COLO829 (cell line): ENCODE results near the gene C12orf75.
"Not testable (repeated sequence)": the region's sequence is repeated elsewhere in the genome, so short reads cannot be mapped to it uniquely, and the experiment has no call there.

Source experiments
- DNase-seq: peaks from one replicate; pipeline ENCODE4 v3.0.0; 2012; ENCODE audit warnings: low spot score

C12orf75 gene

DNA sequence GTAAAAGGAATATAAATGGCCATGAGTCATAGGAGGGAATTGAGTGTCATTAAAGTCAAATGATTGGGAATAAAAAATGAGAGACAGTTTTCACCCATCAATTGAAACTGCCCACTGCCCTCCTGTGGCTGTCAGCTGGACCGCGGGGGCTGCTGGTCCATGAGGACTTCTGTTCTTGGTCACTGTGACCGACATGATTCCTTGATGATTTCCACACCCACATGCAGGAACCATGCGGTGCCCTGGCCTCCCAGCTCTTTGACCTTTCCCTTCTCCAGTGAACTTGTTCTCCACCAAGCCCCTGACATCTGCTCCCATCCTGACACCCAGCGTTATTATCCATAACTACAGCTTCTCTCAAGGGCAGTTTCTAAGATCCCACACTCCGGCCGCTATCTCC is 48.4 kb downstream of the C12orf75 start:
- peak; percentile 82 for DNase-seq

DNA sequence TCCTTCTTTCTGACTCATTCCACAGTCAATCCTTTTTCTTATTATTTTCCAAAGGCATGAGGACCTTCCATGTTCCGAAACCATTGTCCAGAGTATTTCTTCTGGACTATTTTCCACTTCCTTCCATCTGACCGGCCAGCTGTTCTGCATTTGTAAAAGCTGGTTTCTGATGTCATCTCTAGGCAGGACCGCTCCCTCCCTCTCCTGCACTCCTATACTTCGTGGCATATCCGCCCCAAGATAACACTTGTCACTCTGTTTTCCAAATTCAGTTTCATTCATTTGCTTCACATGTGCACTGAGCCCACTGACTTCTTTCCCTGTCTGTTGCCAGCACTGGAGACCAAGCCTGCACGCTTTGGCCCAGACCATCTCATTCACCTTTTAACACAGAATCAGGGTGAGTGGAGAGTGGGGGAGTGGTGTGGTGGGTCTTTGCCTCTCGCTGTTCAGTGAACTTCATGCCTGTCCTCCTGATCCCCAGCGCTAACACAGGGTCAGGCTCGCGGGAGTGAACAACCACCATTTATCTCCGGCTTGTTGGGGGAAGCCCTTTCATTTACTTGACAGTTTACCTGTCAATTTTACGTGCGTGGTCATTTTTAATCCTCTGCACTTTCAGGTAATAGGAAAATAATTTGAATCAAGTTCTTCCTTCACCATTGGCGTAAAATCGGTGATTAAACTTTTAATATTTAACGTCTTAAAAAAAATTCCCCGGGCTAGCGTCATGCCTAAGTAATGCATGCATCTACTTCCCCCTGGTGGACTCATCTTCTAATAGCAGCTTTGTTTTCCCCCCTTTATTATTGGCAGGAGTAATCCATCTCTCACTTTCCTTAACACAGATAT is 52.5 kb downstream of the C12orf75 start:
- DNase-seq = peak; percentile 74

DNA sequence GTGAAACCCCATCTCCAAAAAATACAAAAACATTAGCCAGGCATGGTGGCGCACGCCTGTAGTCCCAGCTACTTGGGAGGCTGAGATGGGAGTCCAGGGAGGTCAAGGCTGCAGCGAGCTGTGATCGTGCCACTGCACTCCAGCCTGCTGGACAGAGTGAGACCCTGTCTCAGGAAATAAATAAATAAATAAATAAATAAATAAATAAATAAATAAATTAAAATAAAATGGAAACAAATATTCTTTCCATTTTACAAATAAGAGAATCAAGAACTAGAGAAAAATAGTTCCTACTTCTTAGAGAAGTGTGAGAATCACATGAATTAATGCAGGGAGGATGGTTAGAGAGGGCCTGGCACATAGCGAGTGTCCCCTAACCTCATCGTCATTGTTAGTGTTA is 53.7 kb downstream of the C12orf75 start:
- no peak for DNase-seq

DNA sequence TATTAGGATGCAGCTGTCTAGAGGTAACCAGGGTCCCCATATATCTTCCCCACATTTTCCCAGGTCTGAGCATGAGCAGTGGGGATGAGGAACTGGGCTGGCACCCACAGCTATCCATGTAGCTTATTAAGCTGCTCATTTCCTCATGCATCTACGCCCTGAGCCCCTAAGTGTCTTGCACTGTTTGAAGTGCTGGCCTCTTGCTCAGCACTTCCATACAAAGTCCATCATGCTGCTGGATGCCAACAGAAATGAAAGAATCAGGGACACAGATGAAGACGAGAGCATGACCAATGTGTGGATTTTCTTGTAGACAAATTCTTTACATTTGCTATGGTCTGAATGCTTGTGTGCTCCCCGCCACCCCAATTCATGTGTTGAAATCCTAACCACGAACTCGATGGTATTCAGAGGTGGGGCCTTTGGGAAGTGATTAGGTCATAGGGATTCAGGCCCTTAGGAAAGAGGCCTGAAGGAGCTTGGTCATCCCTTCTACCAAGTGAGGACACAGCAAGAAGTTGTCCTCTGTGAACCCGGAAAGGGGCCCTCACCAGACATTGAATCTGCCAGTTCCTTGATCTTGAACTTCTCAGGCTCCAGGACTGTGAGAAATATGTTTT is 54.5 kb downstream of the C12orf75 start:
- no peak for DNase-seq

DNA sequence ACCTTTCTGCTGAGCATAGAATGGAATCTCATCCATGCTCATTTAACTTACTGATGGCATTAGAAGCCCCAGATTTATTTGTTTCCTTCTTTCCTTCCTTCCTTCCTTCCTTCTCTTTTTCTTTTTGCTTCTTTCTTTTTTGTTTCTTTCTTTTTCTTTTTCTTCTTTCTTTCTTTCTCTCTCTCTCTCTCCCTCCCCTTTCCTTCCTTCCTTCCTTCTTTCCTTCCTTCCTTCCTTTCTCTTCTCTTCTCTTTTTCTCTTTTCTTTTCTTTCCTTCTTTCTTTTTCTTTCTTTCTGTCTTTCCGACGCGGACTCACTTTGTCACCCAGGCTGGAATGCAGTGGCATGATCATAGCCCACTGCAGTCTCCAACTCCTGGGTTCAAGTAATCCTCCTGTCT is 55.9 kb downstream of the C12orf75 start:
- no peak for DNase-seq

DNA sequence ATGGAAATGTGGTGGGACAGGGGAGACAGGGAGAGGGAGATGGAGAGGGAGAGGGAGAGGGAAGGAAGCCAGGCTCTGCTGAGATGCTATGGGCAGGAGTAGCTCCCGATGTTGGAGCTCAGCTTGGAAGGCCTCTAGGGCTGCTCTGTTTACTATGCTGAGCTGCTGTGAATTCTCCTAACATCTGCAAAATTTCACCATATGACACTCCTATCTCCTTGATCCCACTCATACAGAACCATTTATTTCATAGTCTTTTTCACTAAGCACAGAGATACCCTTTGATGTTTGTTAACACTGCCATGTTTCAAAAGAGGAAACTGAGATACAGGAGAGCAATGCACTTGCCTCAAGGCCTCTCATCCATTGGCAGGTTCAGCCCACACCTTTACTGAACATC is 60.7 kb downstream of the C12orf75 start:
- DNase-seq = no peak

DNA sequence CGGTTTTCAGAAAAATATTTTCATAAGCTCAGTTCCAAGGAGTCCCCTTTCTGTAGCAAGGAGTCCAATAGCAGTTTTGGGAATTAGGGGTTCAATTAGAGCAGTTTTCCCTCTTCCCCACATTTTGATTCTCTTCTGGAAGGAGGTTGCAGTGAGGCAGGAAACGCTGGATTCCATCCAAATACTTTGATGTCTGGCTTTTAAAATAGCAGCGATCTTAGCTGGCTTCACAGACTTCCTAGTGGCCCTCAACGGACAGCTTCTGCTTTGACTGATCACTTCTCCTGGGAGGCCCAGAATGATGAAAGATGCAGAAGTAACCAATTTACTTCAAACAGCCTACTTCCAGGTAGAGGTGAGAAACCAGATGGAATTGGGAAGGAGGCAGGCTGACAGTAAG is 63.1 kb downstream of the C12orf75 start:
- no peak for DNase-seq

DNA sequence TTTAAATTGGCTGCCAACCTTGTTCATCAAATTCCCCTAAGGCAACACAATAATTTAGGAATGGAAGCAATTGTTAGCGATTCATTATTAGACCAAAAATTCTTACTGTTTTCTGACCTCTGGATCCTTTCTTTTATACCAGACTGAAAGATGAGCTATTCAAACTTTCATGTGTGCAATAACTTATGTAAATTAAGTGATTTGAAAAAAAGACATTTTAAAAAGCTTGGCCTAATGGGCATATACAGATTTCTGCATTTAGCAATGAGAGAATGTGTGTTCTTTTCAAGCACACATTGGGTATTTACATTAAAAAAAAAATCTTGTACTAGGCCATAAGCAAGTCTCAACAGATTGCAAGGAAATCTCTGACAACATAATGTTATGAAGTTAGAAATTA is 65.5 kb downstream of the C12orf75 start:
- DNase-seq = no peak

DNA sequence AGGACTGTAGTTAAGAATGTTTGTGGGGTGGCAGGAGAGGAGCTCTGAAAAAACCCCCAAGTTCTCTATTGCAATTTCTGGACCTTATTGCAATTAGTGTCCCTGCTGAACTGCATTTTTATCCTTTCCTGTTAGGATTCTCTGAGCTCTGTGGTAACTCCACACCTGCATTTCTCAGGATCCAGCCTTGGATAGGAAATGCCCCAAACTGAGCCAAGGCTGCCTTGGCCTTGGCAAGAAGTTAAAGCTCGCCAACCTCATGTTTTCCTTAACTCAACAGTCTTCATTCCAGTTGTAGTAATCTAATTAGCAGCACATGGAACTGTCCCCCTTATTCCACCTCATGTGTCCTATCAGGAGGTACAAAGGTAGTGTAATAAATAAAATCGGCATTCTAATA is 66.5 kb downstream of the C12orf75 start:
- DNase-seq = no peak

DNA sequence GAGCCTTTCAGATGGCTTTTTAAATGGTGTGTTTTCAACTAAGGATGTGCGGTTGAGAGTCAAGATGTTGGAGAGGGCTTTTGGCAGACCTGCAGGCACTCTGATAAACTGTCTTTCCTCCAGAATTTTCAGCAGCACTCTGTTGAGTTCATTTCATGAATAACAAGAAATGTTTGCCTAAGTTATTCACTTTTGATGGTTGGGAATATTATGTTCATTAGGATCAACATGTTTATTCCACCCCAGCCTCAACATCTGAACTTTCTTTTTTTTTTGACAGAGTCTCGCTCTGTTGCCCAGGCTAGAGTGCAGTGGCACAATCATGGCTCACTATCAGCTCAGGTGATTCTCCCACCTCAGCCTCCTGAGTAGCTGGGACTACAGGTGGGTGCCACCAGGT is 68.4 kb downstream of the C12orf75 start:
- no peak for DNase-seq

DNA sequence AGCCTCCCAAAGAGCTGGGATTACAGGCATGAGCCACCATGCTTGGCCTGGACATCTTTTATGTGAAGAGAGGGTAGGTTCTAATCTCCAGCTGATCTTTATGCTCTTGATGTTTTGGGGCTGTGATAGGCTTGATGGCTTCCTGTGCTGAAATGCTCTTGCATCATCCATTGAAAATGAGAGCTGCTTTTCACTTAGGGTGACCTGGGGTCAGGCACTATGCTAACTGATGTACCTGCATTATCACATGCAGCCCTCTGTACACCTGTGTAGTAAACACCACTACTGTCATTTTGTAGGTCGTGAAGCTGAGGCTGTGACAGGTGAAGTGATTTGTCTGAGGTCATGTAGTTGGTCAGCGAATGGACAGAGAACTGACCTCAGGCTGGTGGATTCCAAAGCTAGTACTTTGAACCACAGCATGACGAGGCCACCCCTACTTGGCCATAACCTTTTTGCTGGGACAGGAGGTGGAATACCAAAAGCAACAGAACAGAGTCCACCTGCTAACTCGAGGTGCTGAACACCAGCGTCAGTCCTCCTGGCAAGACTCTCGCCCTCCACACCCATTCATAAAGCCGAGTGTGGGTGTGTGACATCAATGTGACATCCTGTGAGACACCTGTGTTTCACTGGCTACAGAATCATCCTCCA is 69.1 kb downstream of the C12orf75 start:
- no peak for DNase-seq

DNA sequence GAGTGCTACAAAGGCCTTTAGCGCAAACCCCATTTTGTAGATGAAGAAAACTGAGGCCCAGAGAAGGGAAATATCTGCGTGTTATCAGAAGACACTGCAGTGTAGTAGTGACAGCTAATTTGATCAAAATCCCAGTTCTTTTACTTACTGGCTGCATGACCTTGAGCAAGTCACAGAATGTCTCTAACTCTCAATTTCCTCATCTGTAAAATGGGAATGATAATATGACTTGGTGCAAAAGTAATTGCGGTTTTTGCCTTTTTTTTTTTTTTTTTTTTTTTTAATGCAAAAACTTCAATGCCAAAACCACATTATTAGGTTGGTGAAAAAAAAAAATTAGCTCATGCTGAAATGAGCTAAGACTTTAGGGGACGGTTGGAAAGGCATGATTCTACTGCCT is 69.7 kb downstream of the C12orf75 start:
- no peak for DNase-seq

DNA sequence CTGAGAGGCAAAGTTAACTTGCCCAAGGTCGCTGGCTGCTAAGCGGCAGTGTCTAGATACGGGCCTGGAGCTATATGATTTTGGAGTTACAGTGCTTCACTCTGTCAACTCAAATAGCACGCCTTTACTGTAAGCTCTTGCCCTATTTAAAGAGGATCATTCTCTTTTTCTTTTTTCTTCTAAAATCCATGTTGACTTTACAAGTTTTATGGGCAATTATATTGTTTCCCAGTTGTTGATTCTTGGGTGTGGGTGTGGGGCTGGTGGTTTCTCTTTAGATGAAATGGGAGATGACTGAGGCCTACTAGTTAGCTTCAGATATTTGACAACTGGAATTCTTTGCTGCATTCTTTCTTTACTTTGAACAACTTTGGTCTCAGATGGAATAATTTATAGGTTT is 70.7 kb downstream of the C12orf75 start:
- no peak for DNase-seq

DNA sequence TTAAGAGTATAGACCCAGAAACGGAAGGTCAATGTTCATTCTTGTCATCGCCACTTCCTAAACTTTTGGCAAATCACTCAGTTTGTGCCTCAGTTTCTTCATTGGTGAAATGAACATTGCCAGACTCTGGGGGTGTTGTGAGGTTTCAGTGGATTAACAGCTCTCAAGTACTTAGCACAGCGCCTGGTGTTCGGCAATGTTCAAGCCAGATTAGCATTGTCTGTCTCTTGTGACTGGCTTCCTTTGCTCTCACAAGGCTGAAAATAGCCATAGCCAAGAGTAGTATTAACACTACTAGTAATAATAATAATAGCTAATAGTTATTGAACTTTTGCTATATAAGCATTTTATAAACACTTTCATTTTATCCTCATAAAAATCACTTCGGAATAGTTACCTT is 71.9 kb downstream of the C12orf75 start:
- DNase-seq = no peak

DNA sequence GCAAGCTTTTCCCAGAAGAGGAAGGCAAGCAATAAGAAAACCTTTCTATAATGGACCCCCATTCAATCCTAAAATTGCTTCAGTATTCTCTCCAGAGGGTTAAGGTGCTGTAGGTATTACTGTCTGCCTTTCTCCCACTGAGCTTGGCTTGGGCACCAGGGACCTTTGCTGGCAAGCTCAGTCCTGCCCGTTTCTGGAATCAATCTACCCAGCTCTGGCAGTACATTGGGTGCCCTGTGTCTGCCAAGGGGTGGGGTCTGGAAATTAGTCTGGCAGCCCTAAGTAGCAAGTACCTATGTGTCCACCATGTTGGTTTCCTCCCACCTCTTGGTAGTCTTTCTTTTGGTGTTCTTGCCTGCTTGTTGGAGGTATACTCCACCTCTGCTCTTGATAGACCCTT is 72.6 kb downstream of the C12orf75 start:
- no peak for DNase-seq

DNA sequence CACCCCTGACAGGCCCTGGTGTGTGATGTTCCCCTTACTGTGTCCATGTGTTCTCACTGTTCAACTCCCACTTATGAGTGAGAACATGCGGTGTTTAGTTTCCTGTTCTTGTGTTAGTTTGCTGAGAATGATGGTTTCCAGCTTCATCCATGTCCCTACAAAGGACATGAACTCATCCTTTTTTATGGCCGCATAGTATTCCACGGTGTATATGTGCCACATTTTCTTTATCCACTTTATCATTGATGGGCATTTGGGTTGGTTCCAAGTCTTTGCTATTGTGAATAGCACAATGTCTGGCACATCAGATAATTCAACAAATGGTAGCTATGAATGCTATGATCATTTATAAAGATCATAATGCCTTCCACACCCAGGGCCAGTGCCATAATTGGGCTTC is 73.6 kb downstream of the C12orf75 start:
- DNase-seq = not testable (repeated sequence)

DNA sequence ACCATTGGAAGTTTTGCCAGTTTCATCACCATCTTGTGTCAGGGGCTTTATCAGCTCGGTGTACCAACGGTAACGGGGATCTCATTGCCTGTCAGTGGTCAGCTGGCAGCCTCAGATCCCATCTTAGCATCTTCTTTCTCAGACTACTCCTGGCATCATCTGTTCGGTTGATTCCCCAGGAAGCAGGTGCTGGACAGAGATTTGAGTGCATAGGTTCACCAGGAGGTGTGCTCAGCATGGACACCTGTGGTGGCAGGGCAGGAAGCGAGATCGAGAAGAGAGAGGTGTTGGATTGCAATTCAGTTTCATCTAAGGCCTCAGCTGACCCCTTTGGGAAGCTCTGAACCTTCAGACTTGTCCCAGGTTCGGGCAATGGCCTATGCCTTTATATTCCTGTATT is 76.0 kb downstream of the C12orf75 start:
- no peak for DNase-seq

DNA sequence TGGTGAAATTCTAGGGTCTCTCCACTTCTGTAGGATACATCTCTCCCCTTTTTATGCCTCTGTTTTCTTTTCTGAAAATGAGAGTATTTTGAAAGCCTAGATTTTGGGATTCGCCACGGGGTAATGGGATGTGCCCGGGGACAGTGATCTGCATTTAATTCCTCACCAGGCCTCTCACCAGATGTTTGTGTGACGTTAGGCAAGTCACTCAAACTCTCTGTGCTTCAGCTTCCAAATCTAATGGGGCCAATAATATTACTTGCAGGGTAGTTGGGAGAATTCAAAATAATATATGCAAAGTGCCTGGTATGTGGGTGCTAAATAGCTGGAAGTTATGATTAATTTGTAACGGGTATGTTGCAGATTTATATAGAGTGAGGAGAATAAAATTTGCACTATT is 78.8 kb downstream of the C12orf75 start:
- no peak for DNase-seq

DNA sequence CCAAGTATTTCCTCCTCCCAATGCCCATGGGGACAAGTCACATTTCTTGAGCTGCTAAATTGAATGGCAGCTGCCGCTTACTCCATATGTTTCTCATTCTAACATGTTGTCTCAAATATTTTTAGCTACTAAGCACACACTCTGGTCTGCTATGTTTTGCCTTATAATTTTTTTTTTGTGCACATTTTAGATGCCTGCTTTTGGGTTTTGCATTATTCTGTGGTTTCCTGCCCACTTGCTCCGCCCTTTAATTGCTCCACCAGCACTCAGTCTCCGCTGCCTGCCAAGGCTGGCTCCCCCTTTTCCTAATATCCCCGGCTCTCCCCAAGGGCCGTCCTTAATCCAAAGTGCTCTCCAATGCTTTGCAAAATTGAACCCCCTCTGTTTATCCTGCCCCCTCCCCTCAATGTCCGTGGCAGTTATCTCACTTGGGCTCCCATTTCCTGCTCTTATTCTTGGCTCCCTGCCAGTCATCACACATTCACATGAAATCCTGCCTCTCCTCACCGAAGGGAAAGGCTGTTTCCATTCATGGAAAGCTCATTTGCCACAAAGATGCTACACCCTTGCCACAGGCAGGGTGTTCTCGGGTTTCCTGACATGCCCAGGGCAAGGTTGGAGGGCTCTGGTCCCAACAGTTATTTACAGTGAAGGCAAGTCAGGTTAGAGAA is 79.4 kb downstream of the C12orf75 start:
- no peak for DNase-seq

DNA sequence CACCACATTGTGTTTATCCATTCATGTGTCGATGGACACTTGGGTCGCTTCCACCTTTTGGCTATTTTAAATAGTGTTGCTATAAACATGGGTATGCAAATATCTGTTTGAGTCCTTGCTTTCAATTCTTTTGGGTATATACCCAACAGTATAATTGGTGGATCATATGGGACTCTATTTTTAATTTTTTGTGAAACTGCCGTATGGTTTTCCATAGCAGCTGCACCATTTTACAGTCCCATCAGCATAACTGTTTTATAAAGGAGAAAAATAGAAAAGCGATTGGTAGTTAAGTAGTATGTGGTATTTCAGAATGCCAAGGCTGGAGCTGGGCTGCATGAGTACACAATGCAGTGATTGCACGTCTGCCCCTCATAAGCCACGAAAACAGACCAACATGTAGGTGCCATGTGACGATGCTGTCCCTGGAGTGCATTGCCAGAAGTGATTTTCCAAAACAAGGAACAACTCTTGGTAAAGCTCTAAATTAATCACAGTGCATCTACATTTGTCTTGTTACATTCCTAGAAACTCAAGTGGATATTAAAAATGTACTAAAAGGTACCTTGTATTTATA is 83.5 kb downstream of the C12orf75 start:
- DNase-seq = no peak

DNA sequence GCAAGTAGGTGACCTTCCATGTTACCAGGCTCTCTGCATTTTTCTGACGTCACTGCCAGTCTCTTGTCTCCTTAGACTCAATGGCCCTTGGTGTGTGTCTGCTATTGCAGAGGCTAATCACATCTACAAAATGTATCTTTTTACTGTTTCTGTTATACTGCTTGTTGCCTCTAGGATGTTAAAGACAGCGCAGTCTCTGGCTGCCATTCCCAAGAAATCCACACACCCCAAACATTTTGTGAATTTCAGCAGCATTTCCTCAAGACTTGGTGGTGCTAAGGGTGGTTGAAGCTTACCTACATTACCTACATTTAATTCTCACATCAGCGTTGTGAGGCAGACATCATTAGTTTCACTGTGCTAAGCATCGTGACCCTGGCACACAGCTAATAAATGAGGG is 87.2 kb downstream of the C12orf75 start:
- no peak for DNase-seq

DNA sequence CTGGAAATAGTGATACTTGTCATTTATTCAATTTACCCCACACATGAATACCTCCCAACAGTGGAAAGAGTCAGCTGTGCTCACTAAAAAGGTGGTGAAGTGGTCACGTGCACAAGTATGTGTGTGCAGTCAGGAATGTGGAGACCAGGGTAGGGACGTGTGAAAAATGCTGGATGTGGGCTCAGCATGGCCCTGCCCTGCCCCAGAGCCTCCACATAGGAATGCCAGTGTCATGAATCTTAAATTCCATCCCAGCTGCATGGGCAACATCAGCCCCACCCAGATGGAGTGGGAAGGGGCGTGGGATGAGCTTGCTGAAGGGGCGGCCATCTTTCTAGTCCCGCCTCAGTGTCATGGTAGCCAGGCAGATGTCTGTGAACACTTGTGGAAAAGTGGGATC is 87.7 kb downstream of the C12orf75 start:
- DNase-seq = no peak
